H9 (cell line): ENCODE results near the gene MED29. TPM values are rescaled to one million over a fixed set of nuclear protein-coding genes. Genes with fewer than 3 reads are reported as not detected.

Source experiments
- DNase-seq: peaks from one replicate; pipeline ENCODE4 v3.0.0-alpha.2; 2017
- H2AFZ ChIP-seq: one replicate; pipeline ENCODE4 v1.6.1; 2013; ENCODE audit warnings: mild to moderate bottlenecking, low read length, control low read depth, moderate library complexity
- H2AK5ac ChIP-seq: 2 replicates; pipeline ENCODE4 v1.6.1; 2013; ENCODE audit warnings: low read length, control low read depth, mixed read lengths; ENCODE audit not compliant: insufficient read length
- H2BK120ac ChIP-seq: one replicate; pipeline ENCODE4 v1.6.1; 2013; ENCODE audit warnings: low read depth, mild to moderate bottlenecking, low read length, control low read depth, inconsistent platforms; ENCODE audit not compliant: poor library complexity, severe bottlenecking
- H2BK12ac ChIP-seq: 2 replicates; pipeline ENCODE4 v1.6.1; 2013; ENCODE audit warnings: low read length, control low read depth, mixed read lengths, low read depth; ENCODE audit not compliant: insufficient read length
- H2BK15ac ChIP-seq: 2 replicates; pipeline ENCODE4 v1.6.1; 2013; ENCODE audit warnings: low read depth, low read length, control low read depth
- H2BK20ac ChIP-seq: one replicate; pipeline ENCODE4 v1.6.1; 2013; ENCODE audit warnings: low read depth, mild to moderate bottlenecking, low read length, control low read depth, inconsistent platforms; ENCODE audit not compliant: poor library complexity, severe bottlenecking
- H2BK5ac ChIP-seq: 2 replicates; pipeline ENCODE4 v1.6.1; 2013; ENCODE audit warnings: low read length, control low read depth, mixed read lengths; ENCODE audit not compliant: insufficient read length
- H3K14ac ChIP-seq: 2 replicates; pipeline ENCODE4 v1.6.1; 2013; ENCODE audit warnings: low read length, control low read depth; ENCODE audit not compliant: insufficient read depth
- H3K18ac ChIP-seq: 2 replicates; pipeline ENCODE4 v1.6.1; 2013; ENCODE audit warnings: low read depth, mild to moderate bottlenecking, mixed read lengths, low read length, control low read depth; ENCODE audit not compliant: insufficient read length
- H3K23ac ChIP-seq: 2 replicates; pipeline ENCODE4 v1.6.1; 2013; ENCODE audit warnings: low read length, control low read depth, mixed read lengths, low read depth; ENCODE audit not compliant: insufficient read length
- H3K23me2 ChIP-seq: 2 replicates; pipeline ENCODE4 v1.6.1; 2013; ENCODE audit warnings: low read depth, mild to moderate bottlenecking, mixed read lengths, low read length, control low read depth; ENCODE audit not compliant: insufficient read length, poor library complexity, severe bottlenecking
- H3K27ac ChIP-seq: 2 replicates; pipeline ENCODE4 v1.5.1; 2013; ENCODE audit warnings: low read length, control low read depth, mixed read lengths, low read depth; ENCODE audit not compliant: insufficient read length
- H3K27me3 ChIP-seq: 2 replicates; pipeline ENCODE4 v1.6.1; 2013; ENCODE audit warnings: low read length, control low read depth, inconsistent platforms; ENCODE audit not compliant: insufficient read depth
- H3K4ac ChIP-seq: 2 replicates; pipeline ENCODE4 v1.6.1; 2013; ENCODE audit warnings: low read depth, mild to moderate bottlenecking, control low read depth, inconsistent platforms, low read length, moderate library complexity
- H3K4me1 ChIP-seq: 2 replicates; pipeline ENCODE4 v1.6.1; 2013; ENCODE audit warnings: low read length, control low read depth, inconsistent platforms; ENCODE audit not compliant: insufficient read depth
- H3K4me2 ChIP-seq: 2 replicates; pipeline ENCODE4 v1.6.1; 2013; ENCODE audit warnings: low read length, control low read depth, mixed read lengths; ENCODE audit not compliant: insufficient read length, insufficient read depth
- H3K56ac ChIP-seq: 2 replicates; pipeline ENCODE4 v1.6.1; 2013; ENCODE audit warnings: low read depth, mild to moderate bottlenecking, mixed read lengths, low read length, control low read depth; ENCODE audit not compliant: insufficient read length
- H3K79me1 ChIP-seq: 2 replicates; pipeline ENCODE4 v1.6.1; 2013; ENCODE audit warnings: low read depth, mild to moderate bottlenecking, moderate library complexity, low read length, control low read depth, inconsistent platforms; ENCODE audit not compliant: insufficient read depth, poor library complexity, severe bottlenecking
- H3K79me2 ChIP-seq: 2 replicates; pipeline ENCODE4 v1.6.1; 2013; ENCODE audit warnings: low read length, control low read depth, inconsistent platforms; ENCODE audit not compliant: insufficient read depth
- H3K9ac ChIP-seq: 2 replicates; pipeline ENCODE4 v1.6.1; 2013; ENCODE audit warnings: low read length, control low read depth, mixed read lengths; ENCODE audit not compliant: insufficient read length; ENCODE audit errors: extremely low read depth
- H3K9me3 ChIP-seq: one replicate; pipeline ENCODE4 v1.6.1; 2013; ENCODE audit warnings: low read depth, low read length, inconsistent platforms; ENCODE audit not compliant: control insufficient read depth
- H3T11ph ChIP-seq: one replicate; pipeline ENCODE4 v1.6.1; 2013; ENCODE audit warnings: mild to moderate bottlenecking, low read length, control low read depth, inconsistent platforms
- H4K20me1 ChIP-seq: one replicate; pipeline ENCODE4 v1.6.1; 2013; ENCODE audit not compliant: control insufficient read depth, insufficient read length, insufficient read depth
- H4K5ac ChIP-seq: 2 replicates; pipeline ENCODE4 v1.6.1; 2013; ENCODE audit warnings: low read depth, mild to moderate bottlenecking, mixed read lengths, low read length, control low read depth; ENCODE audit not compliant: insufficient read length
- H4K8ac ChIP-seq: replicated peaks from 2 replicates; pipeline ENCODE4 v1.6.1; 2013; ENCODE audit warnings: low read length, control low read depth, mixed read lengths, low read depth; ENCODE audit not compliant: insufficient read length
- H4K91ac ChIP-seq: 2 replicates; pipeline ENCODE4 v1.6.1; 2013; ENCODE audit warnings: low read depth, mild to moderate bottlenecking, moderate library complexity, mixed read lengths, low read length, control low read depth; ENCODE audit not compliant: insufficient read length
- H3K27ac Mint-ChIP-seq, 3 experiments: 2 replicates in 2 of 3; 3 replicates in 1 of 3; pipeline ENCODE4 v1.8.0; 2020 to 2021; ENCODE audit warnings: mixed read lengths in 3 of 3, mild to moderate bottlenecking in 1 of 3, moderate library complexity in 1 of 3
- H3K27me3 Mint-ChIP-seq: 2 replicates; pipeline ENCODE4 v1.8.0; 2021; ENCODE audit warnings: low read depth, mild to moderate bottlenecking, moderate library complexity, mixed read lengths
- H3K36me3 Mint-ChIP-seq, 3 experiments: 2 replicates in 2 of 3; 3 replicates in 1 of 3; pipeline ENCODE4 v1.8.0; 2020 to 2021; ENCODE audit warnings: low read depth in 3 of 3, mixed read lengths in 3 of 3; ENCODE audit not compliant: insufficient read depth in 1 of 3
- H3K4me1 Mint-ChIP-seq, 2 experiments: 2 replicates each; pipeline ENCODE4 v1.8.0; 2020; ENCODE audit warnings: mixed read lengths in 2 of 2
- H3K4me3 Mint-ChIP-seq, 2 experiments: 2 replicates in 1 of 2; 3 replicates in 1 of 2; pipeline ENCODE4 v1.8.0; 2020 to 2021; ENCODE audit warnings: mild to moderate bottlenecking in 2 of 2, mixed read lengths in 2 of 2, moderate library complexity in 1 of 2
- H3K9me3 Mint-ChIP-seq, 2 experiments: 2 replicates in 1 of 2; 3 replicates in 1 of 2; pipeline ENCODE4 v1.8.0; 2020; ENCODE audit warnings: mild to moderate bottlenecking in 2 of 2, mixed read lengths in 2 of 2, moderate library complexity in 1 of 2
- WGBS: extraction: QIAGEN DNeasy Blood & Tissue Kit; methylation state at CpG from one replicate; pipeline ENCODE4 v1.1.7; 2013; ENCODE audit warnings: missing lambda C conversion rate, low lambda C conversion rate, mixed read lengths; ENCODE audit not compliant: insufficient read length; ENCODE audit errors: extremely low coverage; 5-methylcytosine and 5-hydroxymethylcytosine counted together
- total RNA-seq: library from RNA; stranded (reverse); gene quantifications from 2 replicates; pipeline ENCODE4 v1.2.1, GENCODE V29; 2021
- TF ChIP-seq, protein P1 (sequence below): fragments of 200-600 bp; sonication (generic); conservative IDR thresholded peaks from 3 replicates; pipeline ENCODE4 v1.8.0; 2021; ENCODE audit warnings: antibody characterized with exemption, mild to moderate bottlenecking

MED29 gene
- total RNA-seq, 1 experiment from 2014 or later = 48.3 TPM

DNA sequence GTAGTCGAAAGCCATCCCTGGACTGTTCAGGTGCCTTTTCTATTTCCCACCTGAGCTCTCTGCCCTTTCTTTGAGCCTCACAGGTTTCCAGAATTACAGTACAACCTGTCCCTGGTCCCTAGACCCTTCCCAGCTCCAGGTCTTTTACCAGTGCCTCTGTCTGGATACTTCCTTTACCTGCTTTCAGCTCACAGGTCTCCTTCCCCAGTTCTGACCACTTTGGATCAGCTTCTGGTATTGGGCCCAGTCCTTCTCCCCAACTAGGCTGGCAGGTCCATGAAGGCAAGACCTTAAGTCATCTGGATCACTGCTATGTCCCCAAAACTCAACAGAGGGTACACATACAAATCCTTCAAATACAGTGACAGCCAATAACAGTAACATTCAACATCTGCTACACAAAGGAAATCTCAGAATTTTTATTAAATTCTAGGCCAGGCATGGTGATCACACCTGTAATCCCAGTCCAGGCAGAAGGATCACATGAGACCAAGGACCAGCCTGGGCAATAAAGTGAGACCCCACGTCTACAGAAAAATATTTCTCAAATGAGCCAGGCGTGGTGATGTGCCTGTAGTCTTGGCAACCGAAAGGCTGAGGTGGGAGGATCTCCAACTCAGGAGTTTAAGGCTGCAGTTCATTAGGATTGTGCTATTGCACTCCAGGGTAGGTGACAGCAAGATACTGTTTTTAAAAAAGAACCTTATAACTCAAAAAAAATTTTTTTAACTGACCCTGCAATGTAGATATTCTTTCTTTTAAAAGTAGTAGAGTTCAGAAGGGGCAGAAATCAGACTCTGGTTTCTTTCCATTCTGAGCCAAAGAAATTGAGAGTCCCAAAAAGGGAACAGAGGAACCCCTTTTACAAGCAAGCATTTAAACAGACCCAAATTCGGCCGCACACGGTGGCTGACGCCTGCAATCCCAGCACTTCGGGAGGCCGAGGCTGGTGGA is 43.2 kb downstream of the MED29 start:
- Histone ChIP-seq H4K91ac (no peak overlapping the region), H3K27ac (peak overlapping the region; percentile 51), H3K79me2 (peaks cover 6% of the 10 kb centered on the region; the same call in 1 of the 2 replicates), H3K4me1 (no peaks in the 10 kb centered on the region), H3K14ac (no peak overlapping the region), H3K27me3 (no peaks in the 10 kb centered on the region), H3K4ac (no peak overlapping the region), H3K56ac (no peak overlapping the region), H2BK12ac (no peak overlapping the region), H3K4me2 (peak overlapping the region; percentile 75), H4K5ac (no peak overlapping the region), H3K18ac (no peak overlapping the region), H2BK20ac (no peak overlapping the region), H2BK5ac (no peak overlapping the region), H3K9ac (peak overlapping the region; percentile 43), H3T11ph (no peak overlapping the region), H3K23me2 (peaks cover 10% of the 10 kb centered on the region), H3K79me1 (peaks cover 9% of the 10 kb centered on the region), H2AK5ac (no peak overlapping the region), H3K23ac (no peak overlapping the region), H4K8ac (no peak overlapping the region), H2BK120ac (no peak overlapping the region), H2BK15ac (no peak overlapping the region), H2AFZ (no peak overlapping the region), H4K20me1 (no peaks in the 10 kb centered on the region), H3K9me3 (no peaks in the 10 kb centered on the region)
- DNase-seq = no peak
- TF ChIP-seq, protein P1, sequence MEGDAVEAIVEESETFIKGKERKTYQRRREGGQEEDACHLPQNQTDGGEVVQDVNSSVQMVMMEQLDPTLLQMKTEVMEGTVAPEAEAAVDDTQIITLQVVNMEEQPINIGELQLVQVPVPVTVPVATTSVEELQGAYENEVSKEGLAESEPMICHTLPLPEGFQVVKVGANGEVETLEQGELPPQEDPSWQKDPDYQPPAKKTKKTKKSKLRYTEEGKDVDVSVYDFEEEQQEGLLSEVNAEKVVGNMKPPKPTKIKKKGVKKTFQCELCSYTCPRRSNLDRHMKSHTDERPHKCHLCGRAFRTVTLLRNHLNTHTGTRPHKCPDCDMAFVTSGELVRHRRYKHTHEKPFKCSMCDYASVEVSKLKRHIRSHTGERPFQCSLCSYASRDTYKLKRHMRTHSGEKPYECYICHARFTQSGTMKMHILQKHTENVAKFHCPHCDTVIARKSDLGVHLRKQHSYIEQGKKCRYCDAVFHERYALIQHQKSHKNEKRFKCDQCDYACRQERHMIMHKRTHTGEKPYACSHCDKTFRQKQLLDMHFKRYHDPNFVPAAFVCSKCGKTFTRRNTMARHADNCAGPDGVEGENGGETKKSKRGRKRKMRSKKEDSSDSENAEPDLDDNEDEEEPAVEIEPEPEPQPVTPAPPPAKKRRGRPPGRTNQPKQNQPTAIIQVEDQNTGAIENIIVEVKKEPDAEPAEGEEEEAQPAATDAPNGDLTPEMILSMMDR = no peak
- peaks cover 0 to 7% of the 10 kb centered on the region in 2 experiments; a peak in 2 of 5 replicates for H3K9me3 Mint-ChIP-seq
- H3K4me3 Mint-ChIP-seq = peak overlapping the region; percentile 98 to 100
- peak overlapping the region; percentile 75 to 92 (median 87); a peak in 6 of 7 replicates for H3K27ac Mint-ChIP-seq
- peaks cover 35 to 43% of the 10 kb centered on the region in 2 experiments for H3K4me1 Mint-ChIP-seq
- peaks cover 5% of the 10 kb centered on the region for H3K27me3 Mint-ChIP-seq
- H3K36me3 Mint-ChIP-seq = peaks cover 32 to 40% (median 37%) of the 10 kb centered on the region in 3 experiments
- no CpG with 5 or more reads among the region's 10 CpGs for WGBS
